ENCODE measurements around the gene ABLIM2. TPM values are rescaled to one million over a fixed set of nuclear protein-coding genes. Genes with fewer than 3 reads are reported as not detected.
A peak's percentile ranks its signal among the peaks of the same experiment; 100 is the strongest.

ABLIM2 gene
- total RNA-seq, 1 donor from 2014 or later: 3.5 TPM

- no peak for DNase-seq (ENCODE audit: low spot score in 2 of 2, unreplicated experiment in 2 of 2)
- Mint-ChIP-seq H3K27ac (peak overlapping the region; percentile 86), H3K27me3 (ENCODE audit: low read depth) (no peaks in the 10 kb centered on the region), H3K4me1 (peaks cover 64% of the 10 kb centered on the region), H3K36me3 (no peaks in the 10 kb centered on the region), H3K9me3 (no peaks in the 10 kb centered on the region), H3K4me3 (no peak overlapping the region)
- TF ChIP-seq CTCF (IDR thresholded peaks at IDR 0.05; ENCODE audit: unreplicated experiment): no peak
Measured at GRCh38 chr4:7964890-7965662, 193.5 kb downstream of the ABLIM2 start.

- Mint-ChIP-seq H3K27me3 (ENCODE audit: low read depth) (no peaks in the 10 kb centered on the region), H3K4me3 (no peak overlapping the region), H3K36me3 (no peaks in the 10 kb centered on the region), H3K4me1 (peaks cover 58% of the 10 kb centered on the region), H3K9me3 (no peaks in the 10 kb centered on the region), H3K27ac (peak overlapping the region; percentile 86)
- no peak for TF ChIP-seq CTCF (IDR thresholded peaks at IDR 0.05; ENCODE audit: unreplicated experiment)
- DNase-seq (ENCODE audit: low spot score in 2 of 2, unreplicated experiment in 2 of 2): no peak
Measured at GRCh38 chr4:7964459-7964858, 194.2 kb downstream of the ABLIM2 start.

GRCh38 chr4:7963691-7964090, 194.9 kb downstream of the ABLIM2 start:
- H3K9me3 Mint-ChIP-seq: no peaks in the 10 kb centered on the region
- no peak for TF ChIP-seq CTCF (IDR thresholded peaks at IDR 0.05; ENCODE audit: unreplicated experiment)
- H3K4me3 Mint-ChIP-seq: no peak overlapping the region
- no peak for DNase-seq (ENCODE audit: low spot score in 2 of 2, unreplicated experiment in 2 of 2)
- no peaks in the 10 kb centered on the region for H3K36me3 Mint-ChIP-seq
- H3K27me3 Mint-ChIP-seq (ENCODE audit: low read depth): no peaks in the 10 kb centered on the region
- H3K27ac Mint-ChIP-seq: peak overlapping the region; percentile 54
- peaks cover 58% of the 10 kb centered on the region for H3K4me1 Mint-ChIP-seq

- Mint-ChIP-seq H3K4me1 (peaks cover 56% of the 10 kb centered on the region), H3K27me3 (ENCODE audit: low read depth) (no peaks in the 10 kb centered on the region), H3K4me3 (no peak overlapping the region), H3K9me3 (no peaks in the 10 kb centered on the region), H3K36me3 (no peaks in the 10 kb centered on the region), H3K27ac (peak overlapping the region; percentile 92)
- DNase-seq (ENCODE audit: low spot score in 2 of 2, unreplicated experiment in 2 of 2): no peak
- no peak for TF ChIP-seq CTCF (IDR thresholded peaks at IDR 0.05; ENCODE audit: unreplicated experiment)
Measured at GRCh38 chr4:7962609-7963508, 195.8 kb downstream of the ABLIM2 start.

GRCh38 chr4:7960790-7961655, 197.6 kb downstream of the ABLIM2 start:
- Mint-ChIP-seq H3K4me1 (peaks cover 63% of the 10 kb centered on the region), H3K27me3 (ENCODE audit: low read depth) (no peaks in the 10 kb centered on the region), H3K27ac (peak overlapping the region; percentile 98), H3K4me3 (no peak overlapping the region), H3K36me3 (no peaks in the 10 kb centered on the region), H3K9me3 (no peaks in the 10 kb centered on the region)
- TF ChIP-seq CTCF (IDR thresholded peaks at IDR 0.05; ENCODE audit: unreplicated experiment): no peak
- peak in 1 of 2 experiments; percentile 63 for DNase-seq (ENCODE audit: low spot score in 2 of 2, unreplicated experiment in 2 of 2)

Measured in mesothelial cell of epicardium (in vitro differentiated cells).